ENCODE data around the gene POFUT2. TPM values are rescaled to one million over a fixed set of nuclear protein-coding genes. Genes with fewer than 3 reads are reported as not detected.

The POFUT2 gene
- polyA plus RNA-seq, 1 experiment, result 38.5 TPM

DNA sequence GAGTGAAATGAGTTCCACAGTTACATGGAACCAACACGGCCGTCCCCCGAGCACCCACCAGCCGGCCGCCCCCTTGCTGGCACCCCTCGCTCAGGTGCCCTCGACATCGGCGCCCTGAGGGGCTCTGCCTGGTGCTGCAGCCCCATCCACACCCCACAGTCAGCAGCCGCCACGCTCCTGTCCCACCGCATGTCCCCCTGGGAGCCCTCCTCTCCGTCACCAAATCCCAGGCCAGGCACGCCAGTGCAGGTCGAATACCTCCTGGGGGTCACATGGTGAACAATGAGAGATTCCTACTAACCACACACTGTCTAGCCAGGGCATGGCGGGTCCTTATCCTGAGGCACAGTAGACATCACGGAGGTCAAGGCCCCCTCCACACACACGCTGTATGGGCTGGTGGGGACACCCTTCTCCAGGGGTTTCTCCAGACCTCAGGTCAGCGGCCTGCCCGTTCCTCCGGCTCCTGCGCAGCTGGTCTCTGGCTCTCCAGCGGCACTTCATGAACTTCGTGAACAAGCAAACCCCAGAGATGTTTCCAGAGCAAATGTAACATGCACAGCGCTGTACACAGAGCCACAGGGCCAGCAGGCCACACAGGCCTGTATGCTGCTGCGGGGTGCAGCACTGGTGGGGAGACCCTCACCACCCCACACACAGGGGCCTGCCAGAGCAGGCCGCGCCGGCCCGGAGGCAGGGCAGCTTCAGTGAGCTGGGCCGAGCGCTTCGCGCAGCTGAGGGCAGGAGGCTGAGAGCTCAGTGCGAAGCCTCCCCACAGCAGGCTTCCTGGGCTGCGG lies 21.8 kb downstream of the POFUT2 start:
- POLR2A ChIA-PET, result no interaction called here
- H3K4me3 ChIP-seq (ENCODE audit: low read depth, low read length), result no peak overlapping the region
- TF ChIP-seq, protein P1, sequence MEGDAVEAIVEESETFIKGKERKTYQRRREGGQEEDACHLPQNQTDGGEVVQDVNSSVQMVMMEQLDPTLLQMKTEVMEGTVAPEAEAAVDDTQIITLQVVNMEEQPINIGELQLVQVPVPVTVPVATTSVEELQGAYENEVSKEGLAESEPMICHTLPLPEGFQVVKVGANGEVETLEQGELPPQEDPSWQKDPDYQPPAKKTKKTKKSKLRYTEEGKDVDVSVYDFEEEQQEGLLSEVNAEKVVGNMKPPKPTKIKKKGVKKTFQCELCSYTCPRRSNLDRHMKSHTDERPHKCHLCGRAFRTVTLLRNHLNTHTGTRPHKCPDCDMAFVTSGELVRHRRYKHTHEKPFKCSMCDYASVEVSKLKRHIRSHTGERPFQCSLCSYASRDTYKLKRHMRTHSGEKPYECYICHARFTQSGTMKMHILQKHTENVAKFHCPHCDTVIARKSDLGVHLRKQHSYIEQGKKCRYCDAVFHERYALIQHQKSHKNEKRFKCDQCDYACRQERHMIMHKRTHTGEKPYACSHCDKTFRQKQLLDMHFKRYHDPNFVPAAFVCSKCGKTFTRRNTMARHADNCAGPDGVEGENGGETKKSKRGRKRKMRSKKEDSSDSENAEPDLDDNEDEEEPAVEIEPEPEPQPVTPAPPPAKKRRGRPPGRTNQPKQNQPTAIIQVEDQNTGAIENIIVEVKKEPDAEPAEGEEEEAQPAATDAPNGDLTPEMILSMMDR (IDR thresholded peaks at IDR 0.05; ENCODE audit: insufficient read depth, low read depth, low read length), result no peak
- CTCF ChIA-PET, result no interaction called here
- peaks cover 38% of the 10 kb centered on the region for H3K36me3 ChIP-seq (ENCODE audit: control insufficient read depth, insufficient read depth, low read length)
- H3K27me3 ChIP-seq (ENCODE audit: control insufficient read depth, insufficient read depth, low read length), result no peaks in the 10 kb centered on the region
- DNase-seq (ENCODE audit: low read depth), result no peak

DNA sequence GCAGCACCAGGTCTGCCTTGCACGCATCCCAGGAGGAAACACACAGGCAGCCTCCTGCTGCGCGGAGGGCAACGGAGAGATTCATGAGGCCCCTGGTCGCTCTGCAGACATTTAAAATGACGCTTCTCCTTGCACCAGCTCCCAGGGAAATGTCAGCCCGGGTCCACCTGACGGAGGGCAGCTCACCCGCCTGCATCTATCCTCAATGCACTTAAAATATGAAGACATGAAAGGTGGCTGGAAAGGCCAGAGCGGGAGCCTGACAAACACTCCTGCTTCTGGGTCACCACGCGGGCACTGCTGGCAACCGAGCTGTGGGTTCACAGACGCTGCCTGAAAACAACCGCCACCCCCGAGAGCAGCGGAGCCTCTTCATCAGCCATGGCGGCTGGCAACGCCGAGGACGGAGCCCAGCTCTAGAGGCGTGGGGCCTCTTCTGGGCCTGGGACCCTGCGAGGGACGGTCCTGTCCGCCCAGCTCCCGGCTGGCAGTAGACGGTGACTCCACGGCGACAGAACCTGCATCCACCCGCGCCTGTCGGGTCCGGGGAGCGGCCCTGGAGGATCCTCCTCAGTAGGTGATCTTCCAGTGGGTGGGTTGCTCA lies 22.7 kb downstream of the POFUT2 start:
- peaks cover 33% of the 10 kb centered on the region for H3K36me3 ChIP-seq (ENCODE audit: control insufficient read depth, insufficient read depth, low read length)
- ChIA-PET POLR2A (no interaction called here), CTCF (interaction anchor here (1.1 kb wide), 1 partner anchor 127 kb away, joined by 5 read pairs; no protein-coding TSS in a partner anchor)
- no peak for DNase-seq (ENCODE audit: low read depth)
- no peaks in the 10 kb centered on the region for H3K27me3 ChIP-seq (ENCODE audit: control insufficient read depth, insufficient read depth, low read length)
- H3K4me3 ChIP-seq (ENCODE audit: low read depth, low read length), result no peak overlapping the region
- TF ChIP-seq, protein P1 (IDR thresholded peaks at IDR 0.05; ENCODE audit: insufficient read depth, low read depth, low read length), result no peak

DNA sequence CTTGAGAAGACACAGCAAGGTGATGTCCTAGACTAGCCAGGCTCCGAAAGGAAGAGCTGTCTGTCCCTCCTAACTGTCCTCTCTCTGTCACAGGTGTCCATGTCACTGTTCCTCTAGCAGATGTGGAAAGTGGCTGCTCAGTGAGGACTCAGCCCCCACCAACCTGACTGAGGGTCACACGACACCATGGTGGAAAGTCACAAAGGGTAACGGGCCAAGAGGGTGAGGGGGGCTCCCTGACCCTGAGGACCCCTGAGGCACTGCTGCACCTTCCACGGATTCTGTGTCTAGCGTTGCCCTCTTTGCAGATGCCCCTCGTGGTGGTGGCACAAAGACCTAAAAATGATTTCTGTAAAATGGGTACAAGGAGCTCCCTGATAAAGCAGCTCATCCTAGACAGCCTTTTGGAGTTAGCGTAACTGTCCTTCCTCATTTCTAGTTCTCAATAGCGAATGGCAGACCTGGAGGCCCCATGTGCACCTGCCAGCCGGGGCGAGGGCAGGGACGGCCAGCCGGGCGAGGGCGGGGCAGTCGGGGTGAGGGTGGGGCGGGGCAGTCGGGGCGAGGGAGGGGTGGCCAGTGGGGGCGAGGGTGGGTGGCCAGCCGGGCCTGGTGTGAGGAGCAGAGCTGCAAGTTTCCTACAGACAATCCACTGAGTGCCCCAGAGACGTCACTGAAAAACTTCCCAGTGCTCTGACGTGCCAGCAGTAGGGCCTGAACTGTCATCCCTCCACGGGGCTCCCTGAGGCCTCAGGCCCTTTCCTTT lies 23.4 kb downstream of the POFUT2 start:
- ChIA-PET CTCF (interaction anchor here (1.0 to 1.1 kb wide), 2 partner anchors 125 to 126 kb away, joined by 4 to 5 read pairs; no protein-coding TSS in a partner anchor), POLR2A (no interaction called here)
- TF ChIP-seq, protein P1 (IDR thresholded peaks at IDR 0.05; ENCODE audit: insufficient read depth, low read depth, low read length), result no peak
- no peak overlapping the region for H3K4me3 ChIP-seq (ENCODE audit: low read depth, low read length)
- no peak for DNase-seq (ENCODE audit: low read depth)
- peaks cover 31% of the 10 kb centered on the region for H3K36me3 ChIP-seq (ENCODE audit: control insufficient read depth, insufficient read depth, low read length)
- H3K27me3 ChIP-seq (ENCODE audit: control insufficient read depth, insufficient read depth, low read length), result no peaks in the 10 kb centered on the region

DNA sequence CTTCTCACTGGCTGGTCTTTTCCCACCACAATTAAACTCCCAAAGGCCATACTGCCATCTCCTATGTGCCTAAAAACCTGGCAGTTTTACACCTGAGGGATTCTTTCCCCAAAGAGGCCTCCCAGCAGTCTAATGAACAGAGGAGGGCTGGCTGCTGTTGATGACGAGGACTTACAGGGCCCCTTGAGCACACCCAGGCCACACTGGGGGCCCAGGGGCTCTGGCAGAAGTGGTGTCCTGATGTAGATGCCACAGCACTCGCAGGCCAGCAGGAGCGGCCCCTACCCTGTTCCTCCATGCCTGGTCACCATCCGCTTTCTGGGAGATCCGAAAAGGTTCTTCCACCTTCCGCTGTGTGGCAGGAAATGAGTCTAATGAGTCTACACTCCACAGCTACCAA lies 24.2 kb downstream of the POFUT2 start:
- peaks cover 4% of the 10 kb centered on the region; the same call in 1 of the 2 replicates for H3K27me3 ChIP-seq (ENCODE audit: control insufficient read depth, insufficient read depth, low read length)
- CTCF ChIA-PET, result interaction anchor here (1.0 to 1.7 kb wide), 2 partner anchors 8 to 124 kb away, joined by 4 to 5 read pairs; no protein-coding TSS in a partner anchor
- POLR2A ChIA-PET, result no interaction called here
- TF ChIP-seq, protein P1 (IDR thresholded peaks at IDR 0.05; ENCODE audit: insufficient read depth, low read depth, low read length), result no peak
- peaks cover 31% of the 10 kb centered on the region for H3K36me3 ChIP-seq (ENCODE audit: control insufficient read depth, insufficient read depth, low read length)
- DNase-seq (ENCODE audit: low read depth), result no peak
- H3K4me3 ChIP-seq (ENCODE audit: low read depth, low read length), result no peak overlapping the region

DNA sequence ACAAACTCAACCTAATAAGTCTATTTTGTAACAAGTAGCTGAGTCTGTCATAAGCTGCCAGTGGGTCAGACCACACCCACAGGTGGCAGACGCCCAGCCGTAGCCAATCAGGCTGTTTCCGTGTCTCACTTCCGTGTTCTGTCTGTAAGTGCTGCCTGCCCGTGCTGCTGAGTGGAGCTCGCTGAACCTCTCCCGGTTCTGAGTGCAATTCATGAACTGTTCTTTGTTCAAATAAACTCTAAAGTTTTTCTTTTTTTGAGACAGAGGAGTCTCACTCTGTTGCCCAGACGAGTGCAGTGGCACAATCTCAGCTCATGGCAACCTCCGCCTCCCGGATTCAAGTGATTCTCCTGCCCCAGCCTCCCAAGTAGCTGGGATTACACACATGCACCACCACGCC lies 25.1 kb downstream of the POFUT2 start:
- Histone ChIP-seq H3K36me3 (ENCODE audit: control insufficient read depth, insufficient read depth, low read length) (peaks cover 31% of the 10 kb centered on the region), H3K27me3 (ENCODE audit: control insufficient read depth, insufficient read depth, low read length) (peaks cover 6% of the 10 kb centered on the region), H3K4me3 (ENCODE audit: low read depth, low read length) (no peak overlapping the region)
- CTCF ChIA-PET, result interaction anchor here (1.0 to 2.1 kb wide), 4 partner anchors 9 to 177 kb away, joined by 3 to 14 read pairs (median 6); no protein-coding TSS in a partner anchor
- no peak for DNase-seq (ENCODE audit: low read depth)
- POLR2A ChIA-PET, result no interaction called here
- TF ChIP-seq, protein P1 (IDR thresholded peaks at IDR 0.05; ENCODE audit: insufficient read depth, low read depth, low read length), result no peak
